Measurements from ENCODE around the gene IQCF6. TPM values are rescaled to one million over a fixed set of nuclear protein-coding genes. Genes with fewer than 3 reads are reported as not detected.

The IQCF6 gene
- total and polyA plus RNA-seq, 2 of the 13 experiments (the other 11 are each of a cell fraction or from before 2014, with no cell fraction given): not detected

- in situ Hi-C loops (cut with HindIII; ENCODE audit: extremely low pct_ligation_motif_present, low pct_unique_long_range_greater_than_20kb) (no loop called here), intact Hi-C loops (cut with micrococcal nuclease; ENCODE audit: unreplicated experiment) (no loop called here)
- H3K4me3 ChIP-seq (replicated peaks in 1 of 3; ENCODE audit: insufficient read depth in 1 of 3, low read depth in 2 of 3, low read length in 3 of 3): no peak overlapping the region
- BruUV-seq (replicated peaks): no TSS peak
- no peak overlapping the region for H3K4me2 ChIP-seq (ENCODE audit: low read depth, low read length)
- TF ChIP-seq HCFC1 (IDR thresholded peaks at IDR 0.05; ENCODE audit: low read depth, low read length): no peak
- TF ChIP-seq DMTF1 (CRISPR knock-in tag; IDR thresholded peaks at IDR 0.05): no peak
- no peak for TF ChIP-seq POLR2A (IDR thresholded peaks at IDR 0.05; ENCODE audit: insufficient read depth in 1 of 2, low read depth in 2 of 2, low read length in 2 of 2)
- TF ChIP-seq HNRNPLL (IDR thresholded peaks at IDR 0.05; ENCODE audit: low read depth, low read length, poor library complexity, severe bottlenecking): no peak
- no peak for TF ChIP-seq NPAS2 (CRISPR knock-in tag; IDR thresholded peaks at IDR 0.05; ENCODE audit: borderline replicate concordance)
- TF ChIP-seq NRL (CRISPR knock-in tag; IDR thresholded peaks at IDR 0.05; ENCODE audit: borderline replicate concordance): no peak
- TF ChIP-seq ZNF33B (CRISPR knock-in tag; IDR thresholded peaks at IDR 0.05): no peak
- no peak for TF ChIP-seq ZNF264 (CRISPR knock-in tag; IDR thresholded peaks at IDR 0.05)
- 0% methylated on average over 1 of the region's 1 CpG for WGBS (ENCODE audit: low lambda C conversion rate)
- H3K4me1 ChIP-seq (ENCODE audit: insufficient read depth, low read length): no peaks in the 10 kb centered on the region
- ATAC-seq (no peak), FAIRE-seq (no peak), DNase-seq (ENCODE audit: low spot score) (no peak)
- H2AFZ ChIP-seq (ENCODE audit: low read length): no peak overlapping the region
- no peak overlapping the region for H3K27ac ChIP-seq (ENCODE audit: extremely low read length, insufficient read depth, low read length)
- no peaks in the 10 kb centered on the region for H3K79me2 ChIP-seq (ENCODE audit: insufficient read depth, low read length)
- no peak overlapping the region for H3K9ac ChIP-seq (ENCODE audit: insufficient read depth, low read depth, low read length)
- no peaks in the 10 kb centered on the region for H4K20me1 ChIP-seq (ENCODE audit: insufficient read depth, low read length)
- no peaks in the 10 kb centered on the region for H3K9me3 ChIP-seq (ENCODE audit: low read length)
- no peaks in the 10 kb centered on the region; a peak in 1 of 5 replicates for H3K27me3 ChIP-seq (ENCODE audit: control insufficient read depth in 1 of 2, insufficient read depth in 2 of 2, low read length in 2 of 2)
- ChIA-PET CTCF (ENCODE audit: low intra/inter-chr PET ratio, low total read pairs) (no interaction called here), POLR2A (no interaction called here)
- no peaks in the 10 kb centered on the region for H3K36me3 ChIP-seq (replicated peaks in 1 of 2; ENCODE audit: control insufficient read depth in 1 of 2, insufficient read depth in 2 of 2, low read length in 2 of 2)
These were observed 30.7 kb downstream of the IQCF6 start for GRCh38 chr3:51748327-51748726.

- no peak overlapping the region for H2AFZ ChIP-seq (ENCODE audit: low read length)
- intact Hi-C loops (cut with micrococcal nuclease; ENCODE audit: unreplicated experiment): no loop called here
- FAIRE-seq: no peak
These were observed 31.2 kb downstream of the IQCF6 start for GRCh38 chr3:51747840-51748239.

More at GRCh38 chr3:51747840-51748239, 31.2 kb downstream of the IQCF6 start:
- H4K20me1 ChIP-seq (ENCODE audit: insufficient read depth, low read length): no peaks in the 10 kb centered on the region
- no TSS peak for BruUV-seq (replicated peaks)
- H3K9me3 ChIP-seq (ENCODE audit: low read length): no peaks in the 10 kb centered on the region
- no peak overlapping the region for H3K27ac ChIP-seq (ENCODE audit: extremely low read length, insufficient read depth, low read length)
- H3K27me3 ChIP-seq (ENCODE audit: control insufficient read depth in 1 of 2, insufficient read depth in 2 of 2, low read length in 2 of 2): no peaks in the 10 kb centered on the region; a peak in 1 of 5 replicates
- DNase-seq (ENCODE audit: low spot score) (no peak), ATAC-seq (no peak)
- H3K9ac ChIP-seq (ENCODE audit: insufficient read depth, low read depth, low read length): no peak overlapping the region
- H3K79me2 ChIP-seq (ENCODE audit: insufficient read depth, low read length): no peaks in the 10 kb centered on the region
- POLR2A ChIA-PET: no interaction called here
- no peaks in the 10 kb centered on the region for H3K36me3 ChIP-seq (replicated peaks in 1 of 2; ENCODE audit: control insufficient read depth in 1 of 2, insufficient read depth in 2 of 2, low read length in 2 of 2)
- H3K4me2 ChIP-seq (ENCODE audit: low read depth, low read length): no peak overlapping the region
- H3K4me3 ChIP-seq (replicated peaks in 1 of 3; ENCODE audit: insufficient read depth in 1 of 3, low read depth in 2 of 3, low read length in 3 of 3): no peak overlapping the region
- in situ Hi-C loops (cut with HindIII; ENCODE audit: extremely low pct_ligation_motif_present, low pct_unique_long_range_greater_than_20kb): no loop called here
- no peaks in the 10 kb centered on the region for H3K4me1 ChIP-seq (ENCODE audit: insufficient read depth, low read length)
- no peak for TF ChIP-seq ZNF616 (CRISPR knock-in tag; IDR thresholded peaks at IDR 0.05; ENCODE audit: low read depth)
- CTCF ChIA-PET (ENCODE audit: low intra/inter-chr PET ratio, low total read pairs): no interaction called here
